ENCODE data around the gene FAM241B.

FAM241B gene

DNA sequence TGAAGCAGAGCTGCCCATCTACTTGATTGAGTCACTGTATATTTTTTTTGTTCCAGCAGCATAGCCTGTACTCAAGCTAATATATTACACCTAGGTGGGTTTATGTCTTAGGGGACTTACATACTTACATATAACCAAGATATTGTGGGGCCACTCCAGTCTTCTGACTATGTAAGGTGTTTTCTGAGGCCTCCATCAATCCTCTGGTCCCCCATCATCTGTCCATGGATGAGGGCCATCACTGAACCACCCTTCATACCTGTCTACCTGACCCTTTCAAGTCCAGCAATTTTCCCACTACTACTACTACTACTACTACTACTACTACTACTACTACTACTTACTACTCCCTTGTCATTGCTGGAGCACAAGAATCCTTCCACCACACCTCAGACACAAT is 3.2 kb upstream of the FAM241B start:
- Histone ChIP-seq H3K4me2 (ENCODE audit: low read depth, low read length, poor library complexity, severe bottlenecking) (no peak overlapping the region), H3K27ac (ENCODE audit: low read depth, low read length) (no peak overlapping the region), H3K9me3 (ENCODE audit: insufficient read depth, low read length) (0 out of 2 replicates have a peak, but pooled peaks cover 6% of the 10 kb centered on the region), H2AFZ (ENCODE audit: low read depth, low read length, severe bottlenecking) (no peak overlapping the region), H3F3A (ENCODE audit: insufficient read depth) (no peaks in the 10 kb centered on the region), H3K36me3 (ENCODE audit: low read length) (no peaks in the 10 kb centered on the region), H3K4me3 (ENCODE audit: insufficient read depth, low read length, poor library complexity, severe bottlenecking) (no peak overlapping the region), H3K79me2 (ENCODE audit: insufficient read depth, low read length) (no peaks in the 10 kb centered on the region), H3K9ac (ENCODE audit: low read length) (no peak overlapping the region), H3K9me2 (replicated peaks; ENCODE audit: insufficient read depth, low read length) (no peaks in the 10 kb centered on the region), H3K27me3 (ENCODE audit: low read length) (no peaks in the 10 kb centered on the region; the same call in 1 of the 2 replicates), H4K20me1 (ENCODE audit: low read depth, low read length) (no peaks in the 10 kb centered on the region)
- TF ChIP-seq EZH2phosphoT487 (conservative IDR thresholded peaks at IDR 0.05; ENCODE audit: low read length), result no peak
- TF ChIP-seq, protein P1, sequence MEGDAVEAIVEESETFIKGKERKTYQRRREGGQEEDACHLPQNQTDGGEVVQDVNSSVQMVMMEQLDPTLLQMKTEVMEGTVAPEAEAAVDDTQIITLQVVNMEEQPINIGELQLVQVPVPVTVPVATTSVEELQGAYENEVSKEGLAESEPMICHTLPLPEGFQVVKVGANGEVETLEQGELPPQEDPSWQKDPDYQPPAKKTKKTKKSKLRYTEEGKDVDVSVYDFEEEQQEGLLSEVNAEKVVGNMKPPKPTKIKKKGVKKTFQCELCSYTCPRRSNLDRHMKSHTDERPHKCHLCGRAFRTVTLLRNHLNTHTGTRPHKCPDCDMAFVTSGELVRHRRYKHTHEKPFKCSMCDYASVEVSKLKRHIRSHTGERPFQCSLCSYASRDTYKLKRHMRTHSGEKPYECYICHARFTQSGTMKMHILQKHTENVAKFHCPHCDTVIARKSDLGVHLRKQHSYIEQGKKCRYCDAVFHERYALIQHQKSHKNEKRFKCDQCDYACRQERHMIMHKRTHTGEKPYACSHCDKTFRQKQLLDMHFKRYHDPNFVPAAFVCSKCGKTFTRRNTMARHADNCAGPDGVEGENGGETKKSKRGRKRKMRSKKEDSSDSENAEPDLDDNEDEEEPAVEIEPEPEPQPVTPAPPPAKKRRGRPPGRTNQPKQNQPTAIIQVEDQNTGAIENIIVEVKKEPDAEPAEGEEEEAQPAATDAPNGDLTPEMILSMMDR (IDR thresholded peaks at IDR 0.05; ENCODE audit: insufficient read depth, low read length, poor library complexity, severe bottlenecking), result no peak

DNA sequence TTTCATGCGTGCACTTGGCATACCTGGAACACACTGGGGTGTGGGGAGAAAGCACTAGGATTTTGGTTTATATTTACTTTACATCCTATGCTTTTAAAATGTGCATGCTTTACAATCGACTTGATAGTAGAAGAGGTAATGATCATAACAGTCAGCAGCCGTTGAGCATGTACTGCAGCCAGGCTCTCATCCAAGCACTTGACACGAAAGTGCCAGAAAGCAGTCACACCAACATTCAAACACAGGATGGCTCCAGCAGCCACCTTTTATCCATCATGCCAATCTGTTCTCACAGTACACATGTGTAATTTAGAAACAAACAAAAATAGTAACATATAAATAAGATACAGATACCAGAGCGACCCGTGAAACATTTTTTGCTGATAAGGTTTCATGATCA is 1.2 kb upstream of the FAM241B start:
- H2AFZ ChIP-seq (ENCODE audit: low read depth, low read length, severe bottlenecking), result no peak overlapping the region
- 0 out of 2 replicates have a peak, but pooled peaks cover 5% of the 10 kb centered on the region for H3K9me3 ChIP-seq (ENCODE audit: insufficient read depth, low read length)
- no peaks in the 10 kb centered on the region for H3K79me2 ChIP-seq (ENCODE audit: insufficient read depth, low read length)
- no peaks in the 10 kb centered on the region for H3F3A ChIP-seq (ENCODE audit: insufficient read depth)
- H3K9me2 ChIP-seq (replicated peaks; ENCODE audit: insufficient read depth, low read length), result no peaks in the 10 kb centered on the region
- no peaks in the 10 kb centered on the region; the same call in 1 of the 2 replicates for H3K27me3 ChIP-seq (ENCODE audit: low read length)
- TF ChIP-seq, protein P1 (IDR thresholded peaks at IDR 0.05; ENCODE audit: insufficient read depth, low read length, poor library complexity, severe bottlenecking), result no peak
- no peak for TF ChIP-seq EZH2phosphoT487 (conservative IDR thresholded peaks at IDR 0.05; ENCODE audit: low read length)
- H3K9ac ChIP-seq (ENCODE audit: low read length), result no peak overlapping the region
- no peak overlapping the region for H3K4me2 ChIP-seq (ENCODE audit: low read depth, low read length, poor library complexity, severe bottlenecking)
- no peaks in the 10 kb centered on the region for H4K20me1 ChIP-seq (ENCODE audit: low read depth, low read length)
- no peak overlapping the region for H3K27ac ChIP-seq (ENCODE audit: low read depth, low read length)
- no peaks in the 10 kb centered on the region for H3K36me3 ChIP-seq (ENCODE audit: low read length)
- no peak overlapping the region for H3K4me3 ChIP-seq (ENCODE audit: insufficient read depth, low read length, poor library complexity, severe bottlenecking)

DNA sequence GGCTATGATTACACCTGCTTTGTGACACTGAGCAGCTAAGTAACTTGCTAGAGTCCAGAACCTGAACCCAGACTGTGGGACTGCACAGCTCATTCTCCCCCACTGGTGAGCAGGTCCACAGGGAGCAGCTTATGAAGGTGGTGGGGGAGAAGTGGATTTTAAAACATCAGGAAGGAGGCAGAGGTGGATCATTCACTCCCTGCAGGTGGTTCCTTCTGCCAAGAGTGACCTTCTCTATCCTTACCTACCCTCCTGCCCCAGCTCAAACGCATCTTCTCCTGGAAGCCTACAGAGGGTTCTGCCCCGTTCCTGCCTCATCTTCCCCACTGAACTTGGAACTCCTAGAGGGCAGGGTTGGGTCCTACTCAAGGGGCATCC is 539 bp upstream of the FAM241B start:
- H3F3A ChIP-seq (ENCODE audit: insufficient read depth), result no peaks in the 10 kb centered on the region
- H3K36me3 ChIP-seq (ENCODE audit: low read length), result no peaks in the 10 kb centered on the region
- no peaks in the 10 kb centered on the region for H3K27me3 ChIP-seq (ENCODE audit: low read length)
- no peak overlapping the region for H3K9ac ChIP-seq (ENCODE audit: low read length)
- H4K20me1 ChIP-seq (ENCODE audit: low read depth, low read length), result no peaks in the 10 kb centered on the region
- H3K9me3 ChIP-seq (ENCODE audit: insufficient read depth, low read length), result no peaks in the 10 kb centered on the region
- no peak overlapping the region for H3K4me2 ChIP-seq (ENCODE audit: low read depth, low read length, poor library complexity, severe bottlenecking)
- no peaks in the 10 kb centered on the region for H3K79me2 ChIP-seq (ENCODE audit: insufficient read depth, low read length)
- H3K9me2 ChIP-seq (replicated peaks; ENCODE audit: insufficient read depth, low read length), result no peaks in the 10 kb centered on the region
- H3K27ac ChIP-seq (ENCODE audit: low read depth, low read length), result no peak overlapping the region
- H3K4me3 ChIP-seq (ENCODE audit: insufficient read depth, low read length, poor library complexity, severe bottlenecking), result no peak overlapping the region
- TF ChIP-seq EZH2phosphoT487 (conservative IDR thresholded peaks at IDR 0.05; ENCODE audit: low read length), result no peak
- TF ChIP-seq, protein P1 (IDR thresholded peaks at IDR 0.05; ENCODE audit: insufficient read depth, low read length, poor library complexity, severe bottlenecking), result no peak
- H2AFZ ChIP-seq (ENCODE audit: low read depth, low read length, severe bottlenecking), result no peak overlapping the region
